Measurements from ENCODE around the gene ATXN7L3. TPM values are rescaled to one million over a fixed set of nuclear protein-coding genes. Genes with fewer than 3 reads are reported as not detected.

Gene ATXN7L3
- total and polyA plus RNA-seq, 10 of the 15 experiments (the other 5 are each of a cell fraction or from before 2014, with no cell fraction given) = 0.71 to 78.7 (median 32.7) TPM

GRCh38 chr17:44176257-44176656, 23.4 kb downstream of the ATXN7L3 start (continued):
- TF ChIP-seq HDGF (IDR thresholded peaks at IDR 0.05) = no peak
- TF ChIP-seq BRCA1 (IDR thresholded peaks at IDR 0.05; ENCODE audit: low read depth, low read length) = no peak
- TF ChIP-seq EP300 (IDR thresholded peaks at IDR 0.05; ENCODE audit: borderline replicate concordance in 1 of 2, control insufficient read depth in 1 of 2, low read depth in 2 of 2, low read length in 2 of 2) = no peak
- no peak for TF ChIP-seq PML (IDR thresholded peaks at IDR 0.05; ENCODE audit: low read length)
- TF ChIP-seq IRF4 (IDR thresholded peaks at IDR 0.05; ENCODE audit: low read depth, low read length) = no peak
- no peak for TF ChIP-seq TBL1XR1 (IDR thresholded peaks at IDR 0.05; ENCODE audit: low read depth, low read length)
- TF ChIP-seq ETV6 (conservative IDR thresholded peaks at IDR 0.05 in 1 of 2, IDR thresholded peaks at IDR 0.05 in 1 of 2; ENCODE audit: borderline replicate concordance in 1 of 2, low read depth in 1 of 2) = no peak
- TF ChIP-seq EZH2 (IDR thresholded peaks at IDR 0.05; ENCODE audit: borderline replicate concordance, control insufficient read depth, low read depth, low read length) = no peak
- no peak for TF ChIP-seq ELK1 (IDR thresholded peaks at IDR 0.05; ENCODE audit: low read depth, low read length)
- TF ChIP-seq, protein P1, sequence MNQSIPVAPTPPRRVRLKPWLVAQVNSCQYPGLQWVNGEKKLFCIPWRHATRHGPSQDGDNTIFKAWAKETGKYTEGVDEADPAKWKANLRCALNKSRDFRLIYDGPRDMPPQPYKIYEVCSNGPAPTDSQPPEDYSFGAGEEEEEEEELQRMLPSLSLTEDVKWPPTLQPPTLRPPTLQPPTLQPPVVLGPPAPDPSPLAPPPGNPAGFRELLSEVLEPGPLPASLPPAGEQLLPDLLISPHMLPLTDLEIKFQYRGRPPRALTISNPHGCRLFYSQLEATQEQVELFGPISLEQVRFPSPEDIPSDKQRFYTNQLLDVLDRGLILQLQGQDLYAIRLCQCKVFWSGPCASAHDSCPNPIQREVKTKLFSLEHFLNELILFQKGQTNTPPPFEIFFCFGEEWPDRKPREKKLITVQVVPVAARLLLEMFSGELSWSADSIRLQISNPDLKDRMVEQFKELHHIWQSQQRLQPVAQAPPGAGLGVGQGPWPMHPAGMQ (IDR thresholded peaks at IDR 0.05; ENCODE audit: borderline replicate concordance) = no peak
- no peak for TF ChIP-seq ATF2 (IDR thresholded peaks at IDR 0.05; ENCODE audit: low read length)
